Measurements from ENCODE around the gene HBS1L.

The HBS1L gene

DNA sequence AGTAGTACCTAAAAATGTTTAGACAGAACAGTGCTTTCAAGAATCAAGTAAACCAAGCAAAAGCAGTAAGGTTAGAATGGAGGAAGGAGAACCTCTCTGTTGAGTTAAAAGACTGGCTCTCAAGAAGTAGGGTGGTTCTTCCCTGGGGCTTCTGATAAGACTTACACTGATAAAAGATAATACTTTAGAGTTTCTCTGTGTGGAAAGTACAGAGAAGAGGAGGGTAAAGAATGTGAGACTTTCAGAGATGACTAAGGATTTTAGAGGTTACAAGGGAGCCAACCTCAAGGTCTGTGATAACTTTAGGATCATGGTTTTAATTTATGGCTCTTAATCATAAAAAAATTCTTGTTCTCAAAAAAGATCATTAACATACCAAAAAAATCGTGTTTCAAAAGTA, 73.8 kb downstream of the HBS1L start:
- ChIA-PET POLR2A (no interaction called here), CTCF (interaction anchor here (1.4 to 1.5 kb wide), 2 partner anchors 40 to 98 kb away, joined by 3 read pairs; no protein-coding TSS in a partner anchor)
- no peak overlapping the region for H3K27ac ChIP-seq (ENCODE audit: extremely low read depth, low read depth, low read length)
- no peak overlapping the region for H3K4me3 ChIP-seq (ENCODE audit: low read depth, low read length)
- H3K36me3 ChIP-seq (ENCODE audit: control insufficient read depth in 2 of 2, insufficient read depth in 1 of 2, low read length in 2 of 2), result peaks cover 12 to 69% of the 10 kb centered on the region in 2 experiments
- no peaks in the 10 kb centered on the region for H3K9me3 ChIP-seq (ENCODE audit: control insufficient read depth, insufficient read depth, low read depth, low read length)
- TF ChIP-seq ZNF600 (tag by site-specific recombination; IDR thresholded peaks at IDR 0.05) (no peak), ZNF274 (IDR thresholded peaks at IDR 0.05; ENCODE audit: low read length) (no peak), ZNF274 (tag by site-specific recombination; IDR thresholded peaks at IDR 0.05; ENCODE audit: borderline replicate concordance) (no peak), ZNF521 (tag by site-specific recombination; IDR thresholded peaks at IDR 0.05) (no peak), ZNF707 (tag by site-specific recombination; IDR thresholded peaks at IDR 0.05) (no peak), OVOL3 (tag by site-specific recombination; IDR thresholded peaks at IDR 0.05) (no peak), GLI2 (tag by site-specific recombination; IDR thresholded peaks at IDR 0.05; ENCODE audit: borderline replicate concordance, low read depth) (no peak), MEIS1 (CRISPR knock-in tag; IDR thresholded peaks at IDR 0.05; ENCODE audit: borderline replicate concordance) (no peak), ZNF184 (tag by site-specific recombination; IDR thresholded peaks at IDR 0.05) (no peak), GLI4 (tag by site-specific recombination; IDR thresholded peaks at IDR 0.05) (no peak), ZNF248 (tag by site-specific recombination; IDR thresholded peaks at IDR 0.05) (no peak), ZNF629 (tag by site-specific recombination; IDR thresholded peaks at IDR 0.05) (no peak)
- TF ChIP-seq, protein P1, sequence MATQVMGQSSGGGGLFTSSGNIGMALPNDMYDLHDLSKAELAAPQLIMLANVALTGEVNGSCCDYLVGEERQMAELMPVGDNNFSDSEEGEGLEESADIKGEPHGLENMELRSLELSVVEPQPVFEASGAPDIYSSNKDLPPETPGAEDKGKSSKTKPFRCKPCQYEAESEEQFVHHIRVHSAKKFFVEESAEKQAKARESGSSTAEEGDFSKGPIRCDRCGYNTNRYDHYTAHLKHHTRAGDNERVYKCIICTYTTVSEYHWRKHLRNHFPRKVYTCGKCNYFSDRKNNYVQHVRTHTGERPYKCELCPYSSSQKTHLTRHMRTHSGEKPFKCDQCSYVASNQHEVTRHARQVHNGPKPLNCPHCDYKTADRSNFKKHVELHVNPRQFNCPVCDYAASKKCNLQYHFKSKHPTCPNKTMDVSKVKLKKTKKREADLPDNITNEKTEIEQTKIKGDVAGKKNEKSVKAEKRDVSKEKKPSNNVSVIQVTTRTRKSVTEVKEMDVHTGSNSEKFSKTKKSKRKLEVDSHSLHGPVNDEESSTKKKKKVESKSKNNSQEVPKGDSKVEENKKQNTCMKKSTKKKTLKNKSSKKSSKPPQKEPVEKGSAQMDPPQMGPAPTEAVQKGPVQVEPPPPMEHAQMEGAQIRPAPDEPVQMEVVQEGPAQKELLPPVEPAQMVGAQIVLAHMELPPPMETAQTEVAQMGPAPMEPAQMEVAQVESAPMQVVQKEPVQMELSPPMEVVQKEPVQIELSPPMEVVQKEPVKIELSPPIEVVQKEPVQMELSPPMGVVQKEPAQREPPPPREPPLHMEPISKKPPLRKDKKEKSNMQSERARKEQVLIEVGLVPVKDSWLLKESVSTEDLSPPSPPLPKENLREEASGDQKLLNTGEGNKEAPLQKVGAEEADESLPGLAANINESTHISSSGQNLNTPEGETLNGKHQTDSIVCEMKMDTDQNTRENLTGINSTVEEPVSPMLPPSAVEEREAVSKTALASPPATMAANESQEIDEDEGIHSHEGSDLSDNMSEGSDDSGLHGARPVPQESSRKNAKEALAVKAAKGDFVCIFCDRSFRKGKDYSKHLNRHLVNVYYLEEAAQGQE (tag by site-specific recombination; IDR thresholded peaks at IDR 0.05), result no peak
- TF ChIP-seq, protein P2, sequence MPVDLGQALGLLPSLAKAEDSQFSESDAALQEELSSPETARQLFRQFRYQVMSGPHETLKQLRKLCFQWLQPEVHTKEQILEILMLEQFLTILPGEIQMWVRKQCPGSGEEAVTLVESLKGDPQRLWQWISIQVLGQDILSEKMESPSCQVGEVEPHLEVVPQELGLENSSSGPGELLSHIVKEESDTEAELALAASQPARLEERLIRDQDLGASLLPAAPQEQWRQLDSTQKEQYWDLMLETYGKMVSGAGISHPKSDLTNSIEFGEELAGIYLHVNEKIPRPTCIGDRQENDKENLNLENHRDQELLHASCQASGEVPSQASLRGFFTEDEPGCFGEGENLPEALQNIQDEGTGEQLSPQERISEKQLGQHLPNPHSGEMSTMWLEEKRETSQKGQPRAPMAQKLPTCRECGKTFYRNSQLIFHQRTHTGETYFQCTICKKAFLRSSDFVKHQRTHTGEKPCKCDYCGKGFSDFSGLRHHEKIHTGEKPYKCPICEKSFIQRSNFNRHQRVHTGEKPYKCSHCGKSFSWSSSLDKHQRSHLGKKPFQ (tag by site-specific recombination; IDR thresholded peaks at IDR 0.05), result no peak
- H3K4me1 ChIP-seq (ENCODE audit: control insufficient read depth, insufficient read depth, low read length), result no peaks in the 10 kb centered on the region

DNA sequence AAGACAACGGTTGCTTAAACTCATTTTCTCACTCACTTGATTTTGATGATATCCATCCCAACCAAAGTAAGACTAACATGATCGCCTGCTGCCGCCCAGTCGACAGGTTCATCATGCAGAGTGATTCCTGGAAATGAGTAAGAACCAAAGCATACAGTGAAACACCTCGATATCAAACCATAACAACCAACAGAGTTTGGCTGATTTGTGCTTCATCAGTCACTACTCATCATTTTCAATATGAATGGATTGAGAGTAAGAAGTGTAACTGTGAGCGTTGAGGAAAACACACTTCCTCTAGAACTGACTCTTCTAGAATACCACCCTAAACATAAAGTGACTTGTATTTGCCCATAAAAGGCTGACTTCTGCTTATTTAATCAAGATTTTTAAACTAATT, 75.5 kb downstream of the HBS1L start:
- Histone ChIP-seq H3K9me3 (ENCODE audit: control insufficient read depth, insufficient read depth, low read depth, low read length) (no peaks in the 10 kb centered on the region), H3K4me1 (ENCODE audit: control insufficient read depth, insufficient read depth, low read length) (no peaks in the 10 kb centered on the region), H3K36me3 (ENCODE audit: control insufficient read depth in 2 of 2, insufficient read depth in 1 of 2, low read length in 2 of 2) (peaks cover 12 to 63% of the 10 kb centered on the region in 2 experiments), H3K27ac (ENCODE audit: extremely low read depth, low read depth, low read length) (no peak overlapping the region), H3K4me3 (ENCODE audit: low read depth, low read length) (no peak overlapping the region)
- CTCF ChIA-PET, result interaction anchor here (1.5 kb wide), 1 partner anchor 38 kb away, joined by 3 read pairs; no protein-coding TSS in a partner anchor
- TF ChIP-seq ZBTB48 (tag by site-specific recombination; IDR thresholded peaks at IDR 0.05), result no peak
- TF ChIP-seq ZNF571 (tag by site-specific recombination; IDR thresholded peaks at IDR 0.05), result no peak
- TF ChIP-seq ZNF223 (tag by site-specific recombination; IDR thresholded peaks at IDR 0.05), result no peak
- TF ChIP-seq ZNF121 (tag by site-specific recombination; IDR thresholded peaks at IDR 0.05), result no peak
- TF ChIP-seq ZNF37A (tag by site-specific recombination; IDR thresholded peaks at IDR 0.05), result no peak
- no peak for TF ChIP-seq KLF1 (tag by site-specific recombination; IDR thresholded peaks at IDR 0.05)
- TF ChIP-seq ZNF843 (tag by site-specific recombination; IDR thresholded peaks at IDR 0.05), result no peak
- TF ChIP-seq, protein P3, sequence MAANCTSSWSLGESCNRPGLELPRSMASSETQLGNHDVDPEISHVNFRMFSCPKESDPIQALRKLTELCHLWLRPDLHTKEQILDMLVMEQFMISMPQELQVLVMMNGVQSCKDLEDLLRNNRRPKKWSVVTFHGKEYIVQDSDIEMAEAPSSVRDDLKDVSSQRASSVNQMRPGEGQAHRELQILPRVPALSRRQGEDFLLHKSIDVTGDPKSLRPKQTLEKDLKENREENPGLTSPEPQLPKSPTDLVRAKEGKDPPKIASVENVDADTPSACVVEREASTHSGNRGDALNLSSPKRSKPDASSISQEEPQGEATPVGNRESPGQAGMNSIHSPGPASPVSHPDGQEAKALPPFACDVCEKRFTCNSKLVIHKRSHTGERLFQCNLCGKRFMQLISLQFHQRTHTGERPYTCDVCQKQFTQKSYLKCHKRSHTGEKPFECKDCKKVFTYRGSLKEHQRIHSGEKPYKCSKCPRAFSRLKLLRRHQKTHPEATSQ (tag by site-specific recombination; IDR thresholded peaks at IDR 0.05), result no peak
- TF ChIP-seq SP7 (tag by site-specific recombination; IDR thresholded peaks at IDR 0.05), result no peak
- TF ChIP-seq ZNF311 (tag by site-specific recombination; IDR thresholded peaks at IDR 0.05; ENCODE audit: borderline replicate concordance), result no peak
- no peak for TF ChIP-seq ZNF677 (tag by site-specific recombination; IDR thresholded peaks at IDR 0.05)
- TF ChIP-seq ZIC2 (tag by site-specific recombination; IDR thresholded peaks at IDR 0.05), result no peak
- no peak for TF ChIP-seq ZNF600 (tag by site-specific recombination; IDR thresholded peaks at IDR 0.05)
- TF ChIP-seq SP2 (tag by site-specific recombination; IDR thresholded peaks at IDR 0.05), result no peak
- no peak for TF ChIP-seq ZBTB1 (tag by site-specific recombination; IDR thresholded peaks at IDR 0.05)
- TF ChIP-seq ZNF335 (tag by site-specific recombination; conservative IDR thresholded peaks at IDR 0.05), result no peak
- TF ChIP-seq ZFP41 (tag by site-specific recombination; IDR thresholded peaks at IDR 0.05; ENCODE audit: borderline replicate concordance), result no peak
- no peak for TF ChIP-seq ZNF366 (tag by site-specific recombination; conservative IDR thresholded peaks at IDR 0.05)
- POLR2A ChIA-PET, result no interaction called here
